GM23248 (cell line): ENCODE data around the gene DCLK2. TPM values are rescaled to one million over a fixed set of nuclear protein-coding genes. Genes with fewer than 3 reads are reported as not detected.

Source experiments
- DNase-seq: peaks from one replicate; pipeline ENCODE4 v3.0.0-alpha.2; 2015
- H2AFZ ChIP-seq: fragments of 200-600 bp; sonication (generic); 2 replicates; pipeline ENCODE4 v1.6.1; 2016; ENCODE audit warnings: antibody characterized with exemption
- H3F3A ChIP-seq: fragments of 200-600 bp; sonication (generic); 2 replicates; pipeline ENCODE4 v1.6.1; 2016; ENCODE audit warnings: mild to moderate bottlenecking, antibody characterized with exemption, mixed run types; ENCODE audit not compliant: insufficient read depth
- H3K27ac ChIP-seq: fragments of 200-600 bp; sonication (generic); 2 replicates; pipeline ENCODE4 v1.5.1; 2016; ENCODE audit warnings: mild to moderate bottlenecking
- H3K27me3 ChIP-seq: fragments of 200-600 bp; sonication (generic); replicated peaks from 2 replicates; pipeline ENCODE4 v1.6.1; 2016; ENCODE audit warnings: mild to moderate bottlenecking; ENCODE audit not compliant: insufficient read depth
- H3K36me3 ChIP-seq: fragments of 200-600 bp; sonication (generic); 2 replicates; pipeline ENCODE4 v1.6.1; 2016; ENCODE audit warnings: low read depth, mild to moderate bottlenecking
- H3K4me1 ChIP-seq: fragments of 200-600 bp; sonication (generic); 2 replicates; pipeline ENCODE4 v1.6.1; 2016; ENCODE audit warnings: mild to moderate bottlenecking; ENCODE audit not compliant: insufficient read depth
- H3K4me2 ChIP-seq: fragments of 200-600 bp; sonication (generic); one replicate; pipeline ENCODE4 v1.6.1; 2016; ENCODE audit warnings: mild to moderate bottlenecking; ENCODE audit not compliant: unreplicated experiment
- H3K4me3 ChIP-seq: fragments of 200-600 bp; sonication (generic); 2 replicates; pipeline ENCODE4 v1.5.1; 2016; ENCODE audit warnings: mild to moderate bottlenecking
- H3K79me2 ChIP-seq: fragments of 200-600 bp; sonication (generic); 2 replicates; pipeline ENCODE4 v1.6.1; 2016; ENCODE audit warnings: mild to moderate bottlenecking; ENCODE audit not compliant: insufficient read depth
- H3K9ac ChIP-seq: fragments of 200-600 bp; sonication (generic); 2 replicates; pipeline ENCODE4 v1.6.1; 2016; ENCODE audit warnings: mild to moderate bottlenecking
- H3K9me2 ChIP-seq: fragments of 200-600 bp; sonication (generic); 2 replicates; pipeline ENCODE4 v1.6.1; 2016; ENCODE audit warnings: mixed run types, mild to moderate bottlenecking, moderate library complexity; ENCODE audit not compliant: insufficient read depth
- H3K9me3 ChIP-seq: fragments of 200-600 bp; sonication (generic); one replicate; pipeline ENCODE4 v1.6.1; 2017; ENCODE audit warnings: low read depth
- H4K20me1 ChIP-seq: fragments of 200-600 bp; sonication (generic); 2 replicates; pipeline ENCODE4 v1.6.0; 2016; ENCODE audit not compliant: insufficient read depth
- EZH2 ChIP-seq: fragments of 200-600 bp; sonication (generic); IDR thresholded peaks from 2 replicates; pipeline ENCODE4 v1.6.1; 2018; ENCODE audit warnings: antibody characterized with exemption, mild to moderate bottlenecking; ENCODE audit not compliant: insufficient read depth, poor library complexity, severe bottlenecking
- EZH2phosphoT487 ChIP-seq: fragments of 200-600 bp; sonication (generic); IDR thresholded peaks from 2 replicates; pipeline ENCODE4 v1.6.1; 2018; ENCODE audit warnings: antibody characterized with exemption, moderate library complexity, mild to moderate bottlenecking, low read depth; ENCODE audit not compliant: insufficient read depth
- WGBS, 2 experiments: methylation state at CpG; one replicate each; pipeline ENCODE4 v1.1.6; 2015 to 2017; ENCODE audit warnings: low lambda C conversion rate in 2 of 2, low coverage in 1 of 2; ENCODE audit errors: missing lambda C conversion rate in 2 of 2; 5-methylcytosine and 5-hydroxymethylcytosine counted together
- in situ Hi-C: fragments of 300-500 bp; cut with MboI; formaldehyde crosslinking; loops from 2 replicates; pipeline ENCODE4 v1.15.0; 2020
- polyA plus RNA-seq: library from polyadenylated mRNA; unstranded; fragments of >200 nt; fragmentation: Nextera tagmentation; extraction: Ambion mirVana; gene quantifications from 2 replicates; pipeline ENCODE4 v1.2.1, GENCODE V29; 2016
- total RNA-seq: library from RNA; depleted of rRNA; stranded (reverse); fragments of >200 nt; shearing (Covaris generic); gene quantifications from 2 replicates; pipeline ENCODE4 v1.2.3, GENCODE V29; 2014

Gene DCLK2
- total and polyA plus RNA-seq, 2 experiments from 2014 or later: 1.3 to 2.9 TPM

DNA sequence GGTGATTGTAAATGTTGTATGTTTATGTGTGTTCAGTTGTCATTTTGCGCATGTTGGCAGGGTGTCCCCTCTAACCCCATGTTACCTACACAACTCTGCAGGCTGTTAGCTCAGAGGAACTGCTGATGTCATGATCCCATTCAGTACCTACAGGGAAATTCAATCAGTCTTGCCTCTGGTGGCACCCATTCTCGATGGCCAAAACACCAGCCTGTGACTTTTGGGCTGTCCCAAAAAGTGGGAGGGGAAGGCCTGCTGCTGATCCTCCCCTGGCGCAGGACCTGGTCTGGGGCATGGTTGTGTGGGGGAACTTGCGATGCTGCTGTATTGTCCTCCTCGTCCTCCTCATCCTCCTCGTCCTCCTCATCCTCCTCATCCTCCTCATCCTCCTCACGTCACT lies 174.5 kb downstream of the DCLK2 start:
- DNase-seq: no peak
- H3K4me1 ChIP-seq: no peaks in the 10 kb centered on the region
- H3K27ac ChIP-seq: no peak overlapping the region
- in situ Hi-C loops: no loop called here
- H3K9me3 ChIP-seq: no peaks in the 10 kb centered on the region
- no peaks in the 10 kb centered on the region for H3K79me2 ChIP-seq
- peaks cover 8% of the 10 kb centered on the region; the same call in 1 of the 2 replicates for H3F3A ChIP-seq
- H3K36me3 ChIP-seq: no peaks in the 10 kb centered on the region
- H2AFZ ChIP-seq: no peak overlapping the region
- H3K27me3 ChIP-seq: no peaks in the 10 kb centered on the region
- H3K4me2 ChIP-seq: no peak overlapping the region
- WGBS, 2 experiments: 93 to 94% methylated on average over 7 of the region's 7 CpGs
- H3K4me3 ChIP-seq: no peak overlapping the region
- H4K20me1 ChIP-seq: no peaks in the 10 kb centered on the region
- H3K9me2 ChIP-seq: no peaks in the 10 kb centered on the region
- TF ChIP-seq EZH2phosphoT487 (no peak), EZH2 (no peak)
- H3K9ac ChIP-seq: no peak overlapping the region

DNA sequence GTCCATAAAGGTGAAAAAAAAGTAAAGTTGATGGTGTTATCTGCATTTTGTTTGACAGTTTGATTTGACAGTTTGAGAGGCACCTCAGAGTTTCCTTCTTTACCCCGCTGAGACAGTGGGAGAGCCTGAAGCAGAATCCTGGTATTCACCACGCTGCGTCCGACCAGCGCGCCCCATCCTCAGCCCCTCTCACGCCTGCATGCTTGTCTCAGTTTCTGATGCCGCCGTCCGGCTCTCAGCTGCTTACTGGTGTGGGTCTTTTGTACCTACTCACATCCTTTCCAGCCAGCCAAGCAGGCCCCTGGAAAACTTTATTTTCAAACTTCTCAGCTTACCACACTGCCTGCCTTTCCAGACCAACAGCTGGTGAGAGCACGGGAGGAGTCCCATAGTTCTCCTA lies 175.2 kb downstream of the DCLK2 start:
- Histone ChIP-seq H3K9me3 (no peaks in the 10 kb centered on the region), H3K9me2 (no peaks in the 10 kb centered on the region), H3K27me3 (no peaks in the 10 kb centered on the region), H2AFZ (no peak overlapping the region), H3K9ac (no peak overlapping the region), H3K27ac (no peak overlapping the region), H3K79me2 (no peaks in the 10 kb centered on the region), H3K36me3 (no peaks in the 10 kb centered on the region), H3F3A (peaks cover 8% of the 10 kb centered on the region; the same call in 1 of the 2 replicates), H3K4me2 (no peak overlapping the region), H3K4me3 (no peak overlapping the region), H4K20me1 (no peaks in the 10 kb centered on the region), H3K4me1 (no peaks in the 10 kb centered on the region)
- TF ChIP-seq EZH2: no peak
- in situ Hi-C loops: no loop called here
- 97% methylated on average over 11 of the region's 11 CpGs for WGBS, 2 experiments
- DNase-seq: no peak

- WGBS, 2 experiments: 95 to 97% methylated on average over 18 of the region's 18 CpGs
- TF ChIP-seq EZH2phosphoT487 (no peak), EZH2 (no peak)
- Histone ChIP-seq H3K27ac (no peak overlapping the region), H3K4me2 (no peak overlapping the region), H3K36me3 (no peaks in the 10 kb centered on the region), H3K79me2 (no peaks in the 10 kb centered on the region), H3K9me3 (no peaks in the 10 kb centered on the region), H2AFZ (no peak overlapping the region), H3K9me2 (no peaks in the 10 kb centered on the region), H3F3A (peaks cover 8% of the 10 kb centered on the region; the same call in 1 of the 2 replicates), H4K20me1 (no peaks in the 10 kb centered on the region), H3K4me3 (no peak overlapping the region), H3K4me1 (no peaks in the 10 kb centered on the region), H3K9ac (no peak overlapping the region), H3K27me3 (no peaks in the 10 kb centered on the region)
- in situ Hi-C loops: no loop called here
- no peak for DNase-seq
These were observed 175.9 kb downstream of the DCLK2 start for GRCh38 chr4:150253965-150254630.

DNA sequence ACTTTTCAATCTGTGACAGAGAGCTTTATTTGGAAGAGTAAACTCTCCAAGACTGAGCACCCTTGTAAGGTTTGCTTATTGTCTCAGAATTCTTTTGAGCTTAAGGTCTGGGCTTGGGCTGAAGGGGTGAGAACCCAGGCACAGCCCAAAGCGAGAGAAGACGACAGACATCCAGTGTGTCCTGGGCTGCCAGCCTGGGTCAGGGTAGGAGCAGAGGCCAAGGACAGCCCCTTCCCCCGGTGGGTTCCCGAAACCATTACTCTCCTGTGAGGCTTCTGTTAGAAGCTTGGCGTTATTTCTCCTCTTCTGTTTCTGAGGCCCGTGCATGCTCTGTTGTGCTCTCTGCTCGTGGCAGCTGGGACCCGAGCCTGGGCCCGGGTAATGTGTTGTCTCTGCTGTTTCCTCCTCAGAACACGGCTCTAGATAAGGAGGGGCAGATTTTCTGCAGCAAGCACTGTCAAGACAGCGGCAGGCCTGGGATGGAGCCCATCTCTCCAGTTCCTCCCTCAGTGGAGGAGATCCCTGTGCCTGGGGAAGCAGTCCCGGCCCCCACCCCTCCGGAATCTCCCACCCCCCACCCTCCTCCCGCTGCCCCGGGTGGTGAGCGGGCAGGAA lies 177.5 kb downstream of the DCLK2 start:
- H4K20me1 ChIP-seq: no peaks in the 10 kb centered on the region
- TF ChIP-seq EZH2phosphoT487: no peak
- TF ChIP-seq EZH2: no peak

DNA sequence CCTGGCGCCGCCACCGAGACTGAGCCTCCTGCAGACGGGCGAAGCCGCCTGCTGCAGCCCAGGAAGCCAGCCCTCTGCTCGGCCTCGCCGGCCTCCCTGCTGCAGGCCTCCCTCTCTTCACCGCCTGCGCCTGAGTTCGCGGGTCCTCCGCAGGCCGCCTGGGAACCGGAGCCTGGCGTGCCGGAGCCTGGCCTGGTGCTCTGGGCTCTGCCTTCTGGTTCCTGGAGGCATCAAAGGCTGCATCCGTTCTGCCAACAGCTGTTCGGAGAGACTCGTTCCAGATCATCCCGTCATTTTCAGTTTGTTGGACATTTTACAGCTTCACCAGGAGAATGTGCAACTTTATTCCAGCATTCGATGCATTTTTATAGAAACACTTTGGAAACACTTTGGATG lies 178.0 kb downstream of the DCLK2 start:
- no peak overlapping the region; the same call in 1 of the 2 replicates for H2AFZ ChIP-seq
- no peak overlapping the region for H3K9ac ChIP-seq
- WGBS, 2 experiments: 68 to 73% methylated on average over 19 to 23 of the region's 23 CpGs
- H3K9me2 ChIP-seq: no peaks in the 10 kb centered on the region
- no peaks in the 10 kb centered on the region for H3K79me2 ChIP-seq
- H3F3A ChIP-seq: no peaks in the 10 kb centered on the region
- H3K9me3 ChIP-seq: no peaks in the 10 kb centered on the region
- in situ Hi-C loops: no loop called here
- H3K36me3 ChIP-seq: no peaks in the 10 kb centered on the region
- no peak overlapping the region for H3K4me2 ChIP-seq
- TF ChIP-seq EZH2: no peak
- TF ChIP-seq EZH2phosphoT487: no peak
- no peaks in the 10 kb centered on the region for H3K4me1 ChIP-seq
- no peaks in the 10 kb centered on the region for H3K27me3 ChIP-seq
- DNase-seq: peak; percentile 17
- H4K20me1 ChIP-seq: no peaks in the 10 kb centered on the region
- no peak overlapping the region for H3K27ac ChIP-seq
- no peak overlapping the region for H3K4me3 ChIP-seq

More for the DNA sequence above, 177.5 kb downstream of the DCLK2 start:
- no peaks in the 10 kb centered on the region for H3K9me2 ChIP-seq
- H3F3A ChIP-seq: no peaks in the 10 kb centered on the region
- no peaks in the 10 kb centered on the region for H3K9me3 ChIP-seq
- H3K79me2 ChIP-seq: no peaks in the 10 kb centered on the region
- no peaks in the 10 kb centered on the region for H3K27me3 ChIP-seq
- 63 to 64% methylated on average over 14 to 16 of the region's 16 CpGs for whole genome bisulfite sequencing, 2 experiments
- no peak overlapping the region for H3K4me2 ChIP-seq
- in situ Hi-C loops: no loop called here
- no peak overlapping the region for H3K4me3 ChIP-seq
- H2AFZ ChIP-seq: no peak overlapping the region; the same call in 1 of the 2 replicates
- H3K36me3 ChIP-seq: no peaks in the 10 kb centered on the region
- no peak overlapping the region for H3K27ac ChIP-seq
- no peak overlapping the region for H3K9ac ChIP-seq
- no peak for DNase-seq
- no peaks in the 10 kb centered on the region for H3K4me1 ChIP-seq
